Measurements from ENCODE around the gene C12orf56. TPM values are rescaled to one million over a fixed set of nuclear protein-coding genes. Genes with fewer than 3 reads are reported as not detected.

C12orf56 gene
- 0.03 TPM for polyA plus RNA-seq (2013)

GRCh38 chr12:64390275-64390851 lies at the start of gene C12orf56:
TSS of gene C12orf56 (minus strand) at chr12:64390758. CDS start at chr12:64390565, 193 bp downstream.
- no peak within 1 kb of the TSS for H3K27ac ChIP-seq (ENCODE audit: insufficient read depth in 1 of 2, low read depth in 1 of 2, low read length in 2 of 2, poor library complexity in 1 of 2, severe bottlenecking in 2 of 2)
- POLR2A ChIA-PET = interaction anchor here (0.9 kb wide), 1 partner anchor 13 kb away, joined by 3 read pairs; the partner anchor contains the start of gene XPOT
- no peaks in the 10 kb centered on the region for H3K36me3 ChIP-seq (ENCODE audit: control insufficient read depth in 4 of 4, insufficient read depth in 4 of 4, low read length in 3 of 4)
- H3K27me3 ChIP-seq (replicated peaks in 2 of 5; ENCODE audit: control insufficient read depth in 4 of 5, insufficient read depth in 5 of 5, low read length in 4 of 5) = peaks cover 0 to 34% (median 22%) of the 10 kb centered on the region in 5 experiments
- no peaks in the 10 kb centered on the region for H3K9me3 ChIP-seq (ENCODE audit: control extremely low read depth in 1 of 5, control insufficient read depth in 4 of 5, insufficient read depth in 2 of 5, low read depth in 1 of 5, low read length in 4 of 5)
- H3K4me3 ChIP-seq (ENCODE audit: control insufficient read depth in 1 of 7, extremely low read depth in 1 of 7, insufficient read depth in 4 of 7, low read depth in 2 of 7, low read length in 6 of 7) = peak within 1 kb of the TSS; percentile 12 to 68 (median 41)
- WGBS (ENCODE audit: insufficient coverage) = 3% methylated on average over 40 of the region's 66 CpGs
- peak in 2 of 3 donors; percentile 61 to 70 for DNase-seq
- peaks cover 0 to 10% (median 7%) of the 10 kb centered on the region in 4 experiments for H3K4me1 ChIP-seq (ENCODE audit: control extremely low read depth in 1 of 4, control insufficient read depth in 4 of 4, insufficient read depth in 4 of 4, low read length in 3 of 4)
- CTCF ChIA-PET = interaction anchor here (1.7 kb wide), 1 partner anchor 9 kb away, joined by 4 read pairs; no protein-coding TSS in a partner anchor

GRCh38 chr12:64440100-64440499 lies 49.5 kb upstream of the C12orf56 start:
- Histone ChIP-seq H3K27ac (ENCODE audit: insufficient read depth in 1 of 2, low read depth in 1 of 2, low read length in 2 of 2, poor library complexity in 1 of 2, severe bottlenecking in 2 of 2) (no peak overlapping the region), H3K4me1 (ENCODE audit: control extremely low read depth in 1 of 4, control insufficient read depth in 4 of 4, insufficient read depth in 4 of 4, low read length in 3 of 4) (no peaks in the 10 kb centered on the region), H3K27me3 (replicated peaks in 2 of 5; ENCODE audit: control insufficient read depth in 4 of 5, insufficient read depth in 5 of 5, low read length in 4 of 5) (no peaks in the 10 kb centered on the region), H3K9me3 (ENCODE audit: control extremely low read depth in 1 of 5, control insufficient read depth in 4 of 5, insufficient read depth in 2 of 5, low read depth in 1 of 5, low read length in 4 of 5) (no peaks in the 10 kb centered on the region), H3K4me3 (ENCODE audit: control insufficient read depth in 1 of 7, extremely low read depth in 1 of 7, insufficient read depth in 4 of 7, low read depth in 2 of 7, low read length in 6 of 7) (no peak overlapping the region), H3K36me3 (ENCODE audit: control insufficient read depth in 4 of 4, insufficient read depth in 4 of 4, low read length in 3 of 4) (peaks cover 27 to 86% (median 57%) of the 10 kb centered on the region in 4 experiments)
- ChIA-PET POLR2A (no interaction called here), CTCF (no interaction called here)
- WGBS (ENCODE audit: insufficient coverage) = no CpG with 5 or more reads among the region's 1 CpG
- no peak for DNase-seq

GRCh38 chr12:64433915-64434314 lies 43.4 kb upstream of the C12orf56 start:
- Histone ChIP-seq H3K27ac (ENCODE audit: insufficient read depth in 1 of 2, low read depth in 1 of 2, low read length in 2 of 2, poor library complexity in 1 of 2, severe bottlenecking in 2 of 2) (no peak overlapping the region), H3K27me3 (replicated peaks in 2 of 5; ENCODE audit: control insufficient read depth in 4 of 5, insufficient read depth in 5 of 5, low read length in 4 of 5) (no peaks in the 10 kb centered on the region), H3K4me3 (ENCODE audit: control insufficient read depth in 1 of 7, extremely low read depth in 1 of 7, insufficient read depth in 4 of 7, low read depth in 2 of 7, low read length in 6 of 7) (no peak overlapping the region), H3K9me3 (ENCODE audit: control extremely low read depth in 1 of 5, control insufficient read depth in 4 of 5, insufficient read depth in 2 of 5, low read depth in 1 of 5, low read length in 4 of 5) (no peaks in the 10 kb centered on the region), H3K36me3 (ENCODE audit: control insufficient read depth in 4 of 4, insufficient read depth in 4 of 4, low read length in 3 of 4) (peaks cover 23 to 93% (median 68%) of the 10 kb centered on the region in 4 experiments), H3K4me1 (ENCODE audit: control extremely low read depth in 1 of 4, control insufficient read depth in 4 of 4, insufficient read depth in 4 of 4, low read length in 3 of 4) (no peaks in the 10 kb centered on the region)
- CTCF ChIA-PET = no interaction called here
- no peak for DNase-seq
- WGBS (ENCODE audit: insufficient coverage) = 100% methylated on average over 2 of the region's 5 CpGs
- POLR2A ChIA-PET = no interaction called here

- DNase-seq = no peak
- H3K27me3 ChIP-seq (replicated peaks in 2 of 5; ENCODE audit: control insufficient read depth in 4 of 5, insufficient read depth in 5 of 5, low read length in 4 of 5) = no peaks in the 10 kb centered on the region
- H3K4me1 ChIP-seq (ENCODE audit: control extremely low read depth in 1 of 4, control insufficient read depth in 4 of 4, insufficient read depth in 4 of 4, low read length in 3 of 4) = no peaks in the 10 kb centered on the region
- H3K27ac ChIP-seq (ENCODE audit: insufficient read depth in 1 of 2, low read depth in 1 of 2, low read length in 2 of 2, poor library complexity in 1 of 2, severe bottlenecking in 2 of 2) = no peak overlapping the region
- CTCF ChIA-PET = interaction anchor here (1.7 to 2.2 kb wide), 2 partner anchors 10 to 37 kb away, joined by 3 to 6 read pairs; no protein-coding TSS in a partner anchor
- POLR2A ChIA-PET = no interaction called here
- 100% methylated on average over 2 of the region's 4 CpGs for WGBS (ENCODE audit: insufficient coverage)
- no peak overlapping the region for H3K4me3 ChIP-seq (ENCODE audit: control insufficient read depth in 1 of 7, extremely low read depth in 1 of 7, insufficient read depth in 4 of 7, low read depth in 2 of 7, low read length in 6 of 7)
- peaks cover 15 to 95% (median 66%) of the 10 kb centered on the region in 4 experiments for H3K36me3 ChIP-seq (ENCODE audit: control insufficient read depth in 4 of 4, insufficient read depth in 4 of 4, low read length in 3 of 4)
- H3K9me3 ChIP-seq (ENCODE audit: control extremely low read depth in 1 of 5, control insufficient read depth in 4 of 5, insufficient read depth in 2 of 5, low read depth in 1 of 5, low read length in 4 of 5) = no peaks in the 10 kb centered on the region
These were observed 41.2 kb upstream of the C12orf56 start for GRCh38 chr12:64431791-64432190.

- no peaks in the 10 kb centered on the region for H3K4me1 ChIP-seq (ENCODE audit: control extremely low read depth in 1 of 4, control insufficient read depth in 4 of 4, insufficient read depth in 4 of 4, low read length in 3 of 4)
- H3K27ac ChIP-seq (ENCODE audit: insufficient read depth in 1 of 2, low read depth in 1 of 2, low read length in 2 of 2, poor library complexity in 1 of 2, severe bottlenecking in 2 of 2) = no peak overlapping the region
- CTCF ChIA-PET = interaction anchor here (1.7 to 2.2 kb wide), 2 partner anchors 10 to 38 kb away, joined by 3 to 6 read pairs; no protein-coding TSS in a partner anchor
- WGBS (ENCODE audit: insufficient coverage) = 100% methylated on average over 2 of the region's 2 CpGs
- POLR2A ChIA-PET = no interaction called here
- H3K36me3 ChIP-seq (ENCODE audit: control insufficient read depth in 4 of 4, insufficient read depth in 4 of 4, low read length in 3 of 4) = peaks cover 21 to 95% (median 67%) of the 10 kb centered on the region in 4 experiments
- no peak for DNase-seq
- no peaks in the 10 kb centered on the region for H3K9me3 ChIP-seq (ENCODE audit: control extremely low read depth in 1 of 5, control insufficient read depth in 4 of 5, insufficient read depth in 2 of 5, low read depth in 1 of 5, low read length in 4 of 5)
- no peak overlapping the region for H3K4me3 ChIP-seq (ENCODE audit: control insufficient read depth in 1 of 7, extremely low read depth in 1 of 7, insufficient read depth in 4 of 7, low read depth in 2 of 7, low read length in 6 of 7)
- H3K27me3 ChIP-seq (replicated peaks in 2 of 5; ENCODE audit: control insufficient read depth in 4 of 5, insufficient read depth in 5 of 5, low read length in 4 of 5) = no peaks in the 10 kb centered on the region
These were observed 40.3 kb upstream of the C12orf56 start for GRCh38 chr12:64430886-64431285.

- CTCF ChIA-PET = no interaction called here
These were observed 38.4 kb upstream of the C12orf56 start for GRCh38 chr12:64428956-64429355.

GRCh38 chr12:64427988-64428387 lies 37.4 kb upstream of the C12orf56 start:
- no peak overlapping the region for H3K27ac ChIP-seq (ENCODE audit: insufficient read depth in 1 of 2, low read depth in 1 of 2, low read length in 2 of 2, poor library complexity in 1 of 2, severe bottlenecking in 2 of 2)
- ChIA-PET POLR2A (no interaction called here), CTCF (no interaction called here)
- no peaks in the 10 kb centered on the region for H3K4me1 ChIP-seq (ENCODE audit: control extremely low read depth in 1 of 4, control insufficient read depth in 4 of 4, insufficient read depth in 4 of 4, low read length in 3 of 4)
- no peak for DNase-seq
- H3K4me3 ChIP-seq (ENCODE audit: control insufficient read depth in 1 of 7, extremely low read depth in 1 of 7, insufficient read depth in 4 of 7, low read depth in 2 of 7, low read length in 6 of 7) = no peak overlapping the region
- H3K36me3 ChIP-seq (ENCODE audit: control insufficient read depth in 4 of 4, insufficient read depth in 4 of 4, low read length in 3 of 4) = peaks cover 26 to 94% (median 68%) of the 10 kb centered on the region in 4 experiments
- H3K9me3 ChIP-seq (ENCODE audit: control extremely low read depth in 1 of 5, control insufficient read depth in 4 of 5, insufficient read depth in 2 of 5, low read depth in 1 of 5, low read length in 4 of 5) = no peaks in the 10 kb centered on the region
- no CpG with 5 or more reads among the region's 1 CpG for WGBS (ENCODE audit: insufficient coverage)
- H3K27me3 ChIP-seq (replicated peaks in 2 of 5; ENCODE audit: control insufficient read depth in 4 of 5, insufficient read depth in 5 of 5, low read length in 4 of 5) = no peaks in the 10 kb centered on the region

More at GRCh38 chr12:64428956-64429355, 38.4 kb upstream of the C12orf56 start:
- H3K27me3 ChIP-seq (replicated peaks in 2 of 5; ENCODE audit: control insufficient read depth in 4 of 5, insufficient read depth in 5 of 5, low read length in 4 of 5) = no peaks in the 10 kb centered on the region
- no peaks in the 10 kb centered on the region for H3K9me3 ChIP-seq (ENCODE audit: control extremely low read depth in 1 of 5, control insufficient read depth in 4 of 5, insufficient read depth in 2 of 5, low read depth in 1 of 5, low read length in 4 of 5)
- WGBS (ENCODE audit: insufficient coverage) = 100% methylated on average over 1 of the region's 4 CpGs
- DNase-seq = no peak
- no peak overlapping the region for H3K4me3 ChIP-seq (ENCODE audit: control insufficient read depth in 1 of 7, extremely low read depth in 1 of 7, insufficient read depth in 4 of 7, low read depth in 2 of 7, low read length in 6 of 7)
- no peak overlapping the region for H3K27ac ChIP-seq (ENCODE audit: insufficient read depth in 1 of 2, low read depth in 1 of 2, low read length in 2 of 2, poor library complexity in 1 of 2, severe bottlenecking in 2 of 2)
- H3K4me1 ChIP-seq (ENCODE audit: control extremely low read depth in 1 of 4, control insufficient read depth in 4 of 4, insufficient read depth in 4 of 4, low read length in 3 of 4) = no peaks in the 10 kb centered on the region
- peaks cover 29 to 97% (median 69%) of the 10 kb centered on the region in 4 experiments for H3K36me3 ChIP-seq (ENCODE audit: control insufficient read depth in 4 of 4, insufficient read depth in 4 of 4, low read length in 3 of 4)
- POLR2A ChIA-PET = no interaction called here
